Measurements from ENCODE around the gene LTF.

Gene LTF

DNA sequence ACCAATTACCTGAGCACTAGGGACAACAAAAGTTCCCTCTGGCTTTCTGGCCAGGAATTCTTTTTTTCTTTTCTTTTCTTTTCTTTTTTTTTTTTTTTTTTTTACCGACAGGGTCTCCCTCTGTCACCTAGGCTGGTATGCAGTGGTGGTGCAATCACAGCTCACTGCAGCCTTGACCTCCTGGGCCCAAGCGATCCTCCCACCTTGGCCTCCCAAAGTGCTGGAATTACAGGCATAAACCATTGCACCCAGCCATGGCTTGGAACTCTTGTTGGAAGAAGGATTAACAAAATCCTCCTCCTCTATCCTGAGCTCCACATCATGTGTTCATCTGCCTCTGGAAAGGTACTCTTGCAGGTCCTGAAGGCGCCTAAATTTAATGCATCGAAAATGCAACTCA, 2.9 kb upstream of the LTF start:
- no peak for DNase-seq

DNA sequence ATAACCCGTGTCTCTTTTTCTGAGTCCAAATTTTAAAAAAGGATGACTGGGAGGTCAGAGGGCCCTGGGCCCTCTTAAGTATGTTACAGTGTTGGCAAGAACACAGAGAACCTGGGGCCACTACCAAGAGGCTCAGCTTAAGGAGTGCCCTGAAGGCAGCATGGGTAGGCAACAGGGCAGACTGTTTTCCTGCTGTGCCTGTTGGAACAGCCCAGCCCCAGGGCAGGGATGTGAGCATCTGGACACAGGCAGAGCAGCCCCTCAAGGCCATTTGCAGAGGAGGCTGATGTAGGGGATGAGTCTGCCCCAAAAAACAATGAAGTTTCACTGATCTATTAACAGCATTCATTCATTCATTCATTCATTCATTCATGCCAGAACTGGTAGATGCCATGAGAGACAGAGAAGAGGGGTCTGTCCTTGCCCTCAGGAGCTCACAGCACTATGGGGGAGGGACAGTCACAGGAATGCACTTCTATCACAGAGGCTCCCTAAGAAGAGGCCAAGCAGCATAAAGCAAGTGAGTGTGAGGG, 2.2 kb upstream of the LTF start:
- no peak for DNase-seq

GRCh38 chr3:46466273-46466672, 1.6 kb upstream of the LTF start:
- no peak for DNase-seq

DNA sequence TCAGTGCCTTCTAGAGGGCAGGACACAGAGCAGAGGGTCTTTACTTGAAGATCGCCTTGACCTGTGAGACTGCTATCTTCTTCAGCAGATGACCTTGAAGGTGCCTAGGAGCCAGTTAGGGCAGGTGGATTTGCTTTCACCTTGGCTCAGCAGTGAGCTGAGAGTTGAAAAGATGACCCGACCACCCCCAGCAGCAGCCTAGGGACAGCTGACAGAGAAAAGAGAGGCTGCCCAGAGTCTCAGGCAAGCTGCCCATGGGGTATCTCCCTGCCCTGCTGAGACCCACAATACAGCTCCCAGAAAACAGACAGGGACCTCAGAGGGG, 453 bp upstream of the LTF start:
- no peak for DNase-seq

DNA sequence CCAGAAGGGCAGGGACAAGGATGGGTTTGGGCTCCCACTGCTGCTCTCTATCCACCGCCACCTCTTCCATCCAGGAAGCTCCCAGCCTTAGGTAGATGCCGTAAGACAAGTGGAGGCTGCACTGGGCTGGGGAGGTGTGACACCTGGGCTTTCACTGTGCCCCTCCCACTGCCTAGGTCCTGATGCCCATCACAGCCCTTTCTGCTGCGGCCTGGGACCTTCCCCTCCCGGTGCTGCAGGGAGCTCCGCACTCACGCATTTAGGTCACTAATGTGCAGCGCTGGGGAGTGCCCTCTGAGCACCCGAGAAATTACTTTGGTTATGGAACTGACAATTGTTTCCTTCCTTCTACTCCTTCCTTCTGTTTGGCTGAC, 850 bp downstream of the LTF start:
- no peak for DNase-seq

GRCh38 chr3:46463120-46463867, 1.4 kb downstream of the LTF start:
- DNase-seq, result no peak

GRCh38 chr3:46462511-46462910, 2.2 kb downstream of the LTF start:
- DNase-seq, result no peak

GRCh38 chr3:46462111-46462510, 2.6 kb downstream of the LTF start:
- no peak for DNase-seq

DNA sequence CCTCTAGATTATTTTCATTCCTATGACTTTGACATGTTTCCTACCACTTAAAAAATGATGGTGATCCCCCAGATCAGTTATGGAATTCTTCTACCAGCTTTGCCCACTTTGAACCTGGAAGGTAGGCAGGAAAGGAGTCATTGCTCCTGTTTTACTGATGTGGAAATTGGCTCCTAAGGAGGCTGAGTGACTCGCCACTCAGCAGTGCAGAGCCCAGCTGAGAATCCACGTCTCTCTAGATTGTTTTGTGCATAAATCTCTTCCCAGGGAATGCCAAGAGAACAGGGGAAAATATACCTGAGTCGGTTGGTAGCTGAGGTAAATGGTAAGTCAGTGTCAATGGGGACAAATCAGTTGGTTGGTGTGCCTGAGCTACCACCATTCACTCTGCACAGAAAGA, 4.7 kb downstream of the LTF start:
- no peak for DNase-seq

DNA sequence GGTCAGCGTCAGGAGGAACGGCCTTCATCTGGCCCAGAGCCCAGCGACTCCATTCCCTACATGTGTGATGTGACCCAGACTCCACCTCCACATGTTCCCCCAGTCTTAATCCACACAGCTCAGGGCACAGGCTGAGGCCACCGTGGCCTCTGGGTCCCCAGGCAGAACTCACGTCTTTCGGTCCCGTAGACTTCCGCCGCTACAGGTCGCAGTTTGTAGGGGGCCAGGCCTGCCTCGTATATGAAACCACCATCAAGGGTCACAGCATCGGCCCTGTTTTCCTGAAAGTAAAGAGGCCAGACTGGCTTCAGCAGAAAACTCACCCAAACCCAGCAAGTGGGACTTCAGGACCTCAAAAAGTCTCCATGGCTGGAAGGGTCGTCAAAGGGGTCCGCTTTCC, 8.6 kb downstream of the LTF start:
- DNase-seq, result no peak

GRCh38 chr3:46455231-46456115, 9.2 kb downstream of the LTF start:
- DNase-seq, result no peak

DNA sequence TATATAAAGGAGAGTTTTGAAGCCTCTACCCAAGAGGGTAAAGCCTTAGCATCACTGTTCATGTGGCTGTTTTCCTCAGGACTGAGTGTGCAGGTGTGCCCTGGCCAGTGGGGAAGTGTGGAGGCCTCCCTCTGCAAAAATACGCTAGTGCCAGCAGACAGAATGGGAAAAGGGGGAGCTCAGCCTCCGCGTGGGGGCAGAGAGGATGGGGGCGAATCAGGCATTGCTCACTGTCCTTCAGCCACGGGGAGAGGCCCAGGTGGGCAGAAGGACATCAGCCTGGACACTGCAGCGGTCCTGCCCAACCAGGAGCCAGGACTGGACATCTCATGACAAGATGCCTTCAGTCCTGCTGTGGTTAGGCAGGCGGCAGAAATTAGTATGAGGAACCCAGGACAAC, 10.1 kb downstream of the LTF start:
- DNase-seq, result no peak

DNA sequence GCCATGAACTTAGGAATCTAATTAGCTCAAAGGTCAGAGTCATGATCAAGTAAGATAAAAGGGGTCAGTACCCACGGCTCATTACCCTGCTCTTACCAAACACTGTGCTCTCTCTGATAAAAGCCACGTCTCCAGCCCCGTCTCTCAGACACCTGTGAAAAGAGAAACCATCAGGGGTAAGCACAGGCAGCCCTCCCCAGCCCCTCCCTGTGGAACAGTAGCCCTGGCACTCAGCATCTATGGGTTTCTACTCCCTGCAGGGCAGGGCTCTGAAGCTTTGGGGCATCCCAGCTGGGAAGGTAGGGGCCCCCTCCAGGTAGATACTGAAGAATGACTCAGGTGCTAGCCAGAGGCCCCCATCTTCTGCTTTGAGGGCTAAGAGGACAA, 10.5 kb downstream of the LTF start:
- no peak for DNase-seq

GRCh38 chr3:46453526-46454208, 11.0 kb downstream of the LTF start:
- DNase-seq, result no peak

- no peak for DNase-seq
These were observed 14.8 kb downstream of the LTF start for GRCh38 chr3:46449755-46450552.

- no peak for DNase-seq
These were observed 16.0 kb downstream of the LTF start for GRCh38 chr3:46448721-46449120.

GRCh38 chr3:46447228-46447985, 17.3 kb downstream of the LTF start:
- no peak for DNase-seq

GRCh38 chr3:46442576-46443530, 21.9 kb downstream of the LTF start:
- DNase-seq, result no peak

DNA sequence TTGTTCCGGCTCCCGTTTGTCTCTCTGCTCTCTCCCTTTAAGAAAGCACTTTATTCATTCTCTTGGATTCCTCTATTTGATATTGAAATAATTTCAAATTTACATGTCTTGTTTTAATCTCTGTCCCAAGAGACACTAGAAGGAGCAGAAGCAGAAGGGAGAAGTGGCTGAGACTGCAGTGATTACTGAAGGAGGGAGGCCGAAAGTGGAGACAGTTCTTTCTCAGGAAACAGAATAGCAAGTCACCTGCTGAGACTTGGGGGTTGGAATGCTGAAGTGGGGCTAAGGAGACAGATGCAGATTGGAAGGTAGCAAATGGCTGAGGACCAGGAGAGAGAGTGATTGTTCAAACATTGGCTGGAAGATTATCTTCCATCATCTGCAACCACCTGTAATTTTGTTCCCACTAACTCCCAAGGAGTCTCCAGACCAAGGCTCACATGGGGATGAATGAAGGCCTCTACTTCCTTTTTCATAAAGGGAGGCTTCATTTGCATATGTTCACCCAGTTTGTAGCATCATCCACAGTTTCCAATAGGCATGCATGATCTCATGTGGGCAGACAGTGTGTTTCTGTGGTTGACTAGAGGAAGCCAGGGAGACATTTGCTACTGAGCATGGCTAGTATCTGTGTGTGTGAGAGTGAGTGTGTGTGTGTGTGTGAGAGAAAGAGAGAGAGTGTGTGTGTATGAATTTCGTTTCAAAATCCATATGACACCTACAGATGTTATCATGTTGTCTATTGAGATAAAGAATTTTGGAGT, 24.0 kb downstream of the LTF start:
- no peak for DNase-seq

DNA sequence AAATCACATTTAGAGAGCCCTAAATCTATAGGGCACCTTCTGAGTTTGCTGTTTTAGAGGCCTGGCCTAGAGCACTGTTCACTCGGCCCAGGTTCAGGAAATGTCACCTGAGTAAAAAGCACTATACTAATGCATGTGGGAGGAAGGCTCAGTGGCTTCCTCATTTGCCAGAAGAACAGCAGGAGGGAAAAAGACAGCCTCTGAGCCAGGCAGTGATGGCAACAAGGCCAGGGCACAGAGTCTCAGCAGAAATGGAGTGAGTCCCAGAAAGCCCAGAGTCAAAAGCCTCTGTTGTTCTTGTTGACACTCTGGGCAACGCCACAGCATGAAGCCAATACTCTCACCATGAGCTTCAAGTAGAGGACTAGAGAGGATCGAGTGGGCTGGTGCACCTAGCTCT, 25.9 kb downstream of the LTF start:
- no peak for DNase-seq
